Spleen (tissue), 11 donors: Measurements from ENCODE around the gene KIAA2012. TPM values are rescaled to one million over a fixed set of nuclear protein-coding genes. Genes with fewer than 3 reads are reported as not detected.

ENCODE experiments used
- DNase-seq: peaks from one replicate; pipeline ENCODE4 v3.0.0-alpha.2; 2020
- H3K27ac ChIP-seq, 8 donors: fragments of 200-600 bp; sonication (generic) in 7 of 8; 1 replicate in 4 of 8; 2 replicates in 4 of 8; pipeline versions ENCODE4 v1.5.0 to v1.8.0; 2016 to 2021; ENCODE audit warnings: inconsistent platforms in 4 of 8, mild to moderate bottlenecking in 4 of 8, moderate library complexity in 1 of 8
- H3K27me3 ChIP-seq, 7 donors: fragments of 200-600 bp; sonication (generic) in 6 of 7; replicated peaks in 1 of 7; 1 replicate in 4 of 7; 2 replicates in 3 of 7; pipeline versions ENCODE4 v1.5.0 to v1.8.0; 2016 to 2021; ENCODE audit warnings: inconsistent platforms in 3 of 7, mild to moderate bottlenecking in 1 of 7
- H3K36me3 ChIP-seq, 6 donors: fragments of 200-600 bp; sonication (generic) in 5 of 6; 1 replicate in 4 of 6; 2 replicates in 2 of 6; pipeline versions ENCODE4 v1.5.0 to v1.8.0; 2016 to 2021; ENCODE audit warnings: inconsistent platforms in 2 of 6
- H3K4me1 ChIP-seq, 6 donors: fragments of 200-600 bp; sonication (generic) in 5 of 6; 1 replicate in 3 of 6; 2 replicates in 3 of 6; pipeline versions ENCODE4 v1.5.0 to v1.8.0; 2016 to 2021; ENCODE audit warnings: inconsistent platforms in 3 of 6
- H3K4me3 ChIP-seq, 8 donors: fragments of 200-600 bp; sonication (generic) in 7 of 8; 1 replicate in 4 of 8; 2 replicates in 4 of 8; pipeline versions ENCODE4 v1.5.0 to v1.8.0; 2016 to 2021; ENCODE audit warnings: inconsistent platforms in 4 of 8, mild to moderate bottlenecking in 4 of 8, moderate library complexity in 2 of 8
- H3K9me3 ChIP-seq, 8 donors: fragments of 200-600 bp; sonication (generic) in 7 of 8; 1 replicate in 4 of 8; 2 replicates in 4 of 8; pipeline versions ENCODE4 v1.5.0 to v1.8.0; 2016 to 2021; ENCODE audit warnings: inconsistent platforms in 4 of 8
- CTCF ChIP-seq, 11 experiments: fragments of 200-600 bp in 7 of 11; fragments of 450-650 bp in 4 of 11; sonication (generic) in 4 of 11; IDR thresholded peaks in 8 of 11; conservative IDR thresholded peaks in 3 of 11; 1 replicate in 7 of 11; 2 replicates in 4 of 11; pipeline versions ENCODE4 v1.4.0 to v1.8.0; 2016 to 2021; ENCODE audit warnings: antibody characterized with exemption in 11 of 11, inconsistent platforms in 4 of 11, mild to moderate bottlenecking in 1 of 11
- POLR2A ChIP-seq, 3 donors: fragments of 450-650 bp; IDR thresholded peaks; one replicate each; pipeline ENCODE4 v1.5.1; 2017; ENCODE audit warnings: antibody characterized with exemption in 3 of 3, mild to moderate bottlenecking in 1 of 3
- POLR2AphosphoS5 ChIP-seq, 3 donors: sonication (generic); formaldehyde crosslinking; IDR thresholded peaks; one replicate each; pipeline ENCODE4 v1.5.1; 2017; ENCODE audit warnings: antibody characterized with exemption in 3 of 3
- WGBS, 5 donors: extraction: QIAGEN DNeasy Blood & Tissue Kit in 3 of 5; methylation state at CpG; one replicate each; pipeline versions ENCODE4 v1.1.5 to v1.1.7; 2013 to 2018; 5-methylcytosine and 5-hydroxymethylcytosine counted together
- intact Hi-C: fragments of 100-400 bp; cut with DNase I; formaldehyde crosslinking; loops from one replicate; pipeline ENCODE4 v1.15.0; 2023; ENCODE audit warnings: low total_unique reads
- polyA plus RNA-seq, 3 donors: library from polyadenylated mRNA; stranded (reverse); fragments of 200-250 nt; gene quantifications; one replicate each; pipeline ENCODE4 v1.2.1, GENCODE V29; 2013
- total RNA-seq, 7 donors: library from RNA; depleted of rRNA in 3 of 7; stranded (reverse); fragments of >200 nt in 3 of 7; fragmentation: NEBNext Ultra II Directional in 4 of 7; extraction: Animal tissue kit (Norgen Biotek cat#: 25700) in 4 of 7; gene quantifications; one replicate each; pipeline versions ENCODE4 v1.1.0 to v1.2.1, GENCODE V29; 2016 to 2021
- donor health status: healthy with polysubstance abuse.
- donor health status: DM: no; HTN: no; CAD: no; lungs with moderate emphysema.
- donor health status: DM: no; HTN: no; CAD: no.
- donor health status: Bipolar disorder and iron deficiency.
- donor health status: healthy.
- donor health status: DM: no; HTN: no; CAD: no.
- donor health status: DM: yes; HTN: yes; CAD: no.

KIAA2012 gene
- total and polyA plus RNA-seq, 10 donors, result not detected

- Histone ChIP-seq H3K4me3 (no peak overlapping the region), H3K4me1 (no peaks in the 10 kb centered on the region), H3K27ac (no peak overlapping the region), H3K27me3 (no peaks in the 10 kb centered on the region), H3K36me3 (peaks cover 0 to 52% (median 18%) of the 10 kb centered on the region in 6 donors), H3K9me3 (no peaks in the 10 kb centered on the region)
- TF ChIP-seq CTCF (IDR thresholded peaks at IDR 0.05 in 8 of 11, conservative IDR thresholded peaks at IDR 0.05 in 3 of 11), result no peak
- no peak for TF ChIP-seq POLR2A (IDR thresholded peaks at IDR 0.05)
- TF ChIP-seq POLR2AphosphoS5 (IDR thresholded peaks at IDR 0.05), result no peak
- no peak for DNase-seq
- 83 to 93% (median 88%) methylated on average over 5 of the region's 5 CpGs for WGBS, 5 donors
- intact Hi-C loops, result no loop called here
Observed at GRCh38 chr2:202203348-202203747, 130.3 kb downstream of the KIAA2012 start.

- intact Hi-C loops, result no loop called here
- no peak for DNase-seq
- Histone ChIP-seq H3K27me3 (no peaks in the 10 kb centered on the region), H3K4me3 (no peak overlapping the region), H3K4me1 (no peaks in the 10 kb centered on the region), H3K27ac (no peak overlapping the region), H3K36me3 (peaks cover 0 to 67% (median 26%) of the 10 kb centered on the region in 6 donors), H3K9me3 (no peaks in the 10 kb centered on the region)
- 84 to 95% (median 89%) methylated on average over 2 of the region's 2 CpGs for WGBS, 5 donors
- TF ChIP-seq CTCF (IDR thresholded peaks at IDR 0.05 in 8 of 11, conservative IDR thresholded peaks at IDR 0.05 in 3 of 11), result no peak
- no peak for TF ChIP-seq POLR2AphosphoS5 (IDR thresholded peaks at IDR 0.05)
- TF ChIP-seq POLR2A (IDR thresholded peaks at IDR 0.05), result no peak
Observed at GRCh38 chr2:202204855-202205254, 131.8 kb downstream of the KIAA2012 start.

- no peaks in the 10 kb centered on the region for H3K27me3 ChIP-seq
- no peak for DNase-seq
- no peak overlapping the region for H3K27ac ChIP-seq
- H3K36me3 ChIP-seq, result peaks cover 0 to 97% (median 51%) of the 10 kb centered on the region in 6 donors
- intact Hi-C loops, result no loop called here
- TF ChIP-seq POLR2A (IDR thresholded peaks at IDR 0.05), result no peak
- TF ChIP-seq CTCF (IDR thresholded peaks at IDR 0.05 in 8 of 11, conservative IDR thresholded peaks at IDR 0.05 in 3 of 11), result no peak
- no peak for TF ChIP-seq POLR2AphosphoS5 (IDR thresholded peaks at IDR 0.05)
- no peak overlapping the region for H3K4me3 ChIP-seq
- H3K4me1 ChIP-seq, result peaks cover 0 to 4% (median 0%) of the 10 kb centered on the region in 6 donors
- H3K9me3 ChIP-seq, result no peaks in the 10 kb centered on the region
Observed at GRCh38 chr2:202208526-202208925, 135.5 kb downstream of the KIAA2012 start.

GRCh38 chr2:202215179-202215578, 142.1 kb downstream of the KIAA2012 start:
- 95 to 100% (median 100%) methylated on average over 1 of the region's 1 CpG for WGBS, 5 donors
- intact Hi-C loops, result no loop called here
- H3K4me1 ChIP-seq, result peaks cover 0 to 4% (median 0%) of the 10 kb centered on the region in 6 donors
- TF ChIP-seq POLR2AphosphoS5 (IDR thresholded peaks at IDR 0.05) (no peak), POLR2A (IDR thresholded peaks at IDR 0.05) (no peak), CTCF (IDR thresholded peaks at IDR 0.05 in 8 of 11, conservative IDR thresholded peaks at IDR 0.05 in 3 of 11) (no peak)
- no peaks in the 10 kb centered on the region for H3K9me3 ChIP-seq
- H3K36me3 ChIP-seq, result peaks cover 0 to 100% (median 44%) of the 10 kb centered on the region in 6 donors
- no peak overlapping the region for H3K4me3 ChIP-seq
- no peaks in the 10 kb centered on the region for H3K27me3 ChIP-seq
- no peak for DNase-seq
- no peak overlapping the region for H3K27ac ChIP-seq
